ENCODE data around the gene UVSSA. TPM values are rescaled to one million over a fixed set of nuclear protein-coding genes. Genes with fewer than 3 reads are reported as not detected.

UVSSA gene
- total RNA-seq, 1 donor = 16.0 TPM

- H3K4me3 ChIP-seq (ENCODE audit: low read length) = no peak overlapping the region
- no peaks in the 10 kb centered on the region for H3K4me1 ChIP-seq (ENCODE audit: insufficient read depth, low read length)
- H3K9me3 ChIP-seq (ENCODE audit: low read depth, low read length) = no peaks in the 10 kb centered on the region
- H3K27me3 ChIP-seq (ENCODE audit: insufficient read depth, low read length) = peaks cover 49% of the 10 kb centered on the region
Observed at GRCh38 chr4:1405254-1405635, 58.2 kb downstream of the UVSSA start.

- Histone ChIP-seq H3K4me3 (ENCODE audit: low read length) (no peak overlapping the region), H3K27me3 (ENCODE audit: insufficient read depth, low read length) (peaks cover 51% of the 10 kb centered on the region), H3K4me1 (ENCODE audit: insufficient read depth, low read length) (no peaks in the 10 kb centered on the region), H3K9me3 (ENCODE audit: low read depth, low read length) (no peaks in the 10 kb centered on the region)
Observed at GRCh38 chr4:1405636-1406393, 58.8 kb downstream of the UVSSA start.

GRCh38 chr4:1406394-1406980 is 59.5 kb downstream of the UVSSA start, which contains the start of gene NKX1-1:
Gene NKX1-1 (minus strand): TSS chr4:1406442. CDS start chr4:1406442, 0 bp downstream.
- Histone ChIP-seq H3K9me3 (ENCODE audit: low read depth, low read length) (no peaks in the 10 kb centered on the region), H3K27me3 (ENCODE audit: insufficient read depth, low read length) (peaks cover 57% of the 10 kb centered on the region), H3K4me3 (ENCODE audit: low read length) (no peak within 1 kb of the TSS), H3K4me1 (ENCODE audit: insufficient read depth, low read length) (no peaks in the 10 kb centered on the region)

- H3K27me3 ChIP-seq (ENCODE audit: insufficient read depth, low read length) = peaks cover 51% of the 10 kb centered on the region
- H3K9me3 ChIP-seq (ENCODE audit: low read depth, low read length) = no peaks in the 10 kb centered on the region
- H3K4me1 ChIP-seq (ENCODE audit: insufficient read depth, low read length) = no peaks in the 10 kb centered on the region
- no peak overlapping the region for H3K4me3 ChIP-seq (ENCODE audit: low read length)
Observed at GRCh38 chr4:1406981-1407656, 60.1 kb downstream of the UVSSA start.

GRCh38 chr4:1407657-1408333 is 60.8 kb downstream of the UVSSA start:
- no peaks in the 10 kb centered on the region for H3K9me3 ChIP-seq (ENCODE audit: low read depth, low read length)
- H3K4me3 ChIP-seq (ENCODE audit: low read length) = no peak overlapping the region
- H3K4me1 ChIP-seq (ENCODE audit: insufficient read depth, low read length) = no peaks in the 10 kb centered on the region
- peaks cover 48% of the 10 kb centered on the region for H3K27me3 ChIP-seq (ENCODE audit: insufficient read depth, low read length)

GRCh38 chr4:1408418-1408817 is 61.4 kb downstream of the UVSSA start:
- Histone ChIP-seq H3K4me3 (ENCODE audit: low read length) (no peak overlapping the region), H3K9me3 (ENCODE audit: low read depth, low read length) (no peaks in the 10 kb centered on the region), H3K4me1 (ENCODE audit: insufficient read depth, low read length) (no peaks in the 10 kb centered on the region), H3K27me3 (ENCODE audit: insufficient read depth, low read length) (peaks cover 54% of the 10 kb centered on the region)

GRCh38 chr4:1409079-1409478 is 62.1 kb downstream of the UVSSA start:
- peaks cover 56% of the 10 kb centered on the region for H3K27me3 ChIP-seq (ENCODE audit: insufficient read depth, low read length)
- no peak overlapping the region for H3K4me3 ChIP-seq (ENCODE audit: low read length)
- no peaks in the 10 kb centered on the region for H3K9me3 ChIP-seq (ENCODE audit: low read depth, low read length)
- no peaks in the 10 kb centered on the region for H3K4me1 ChIP-seq (ENCODE audit: insufficient read depth, low read length)

- H3K4me3 ChIP-seq (ENCODE audit: low read length) = no peak overlapping the region
- H3K27me3 ChIP-seq (ENCODE audit: insufficient read depth, low read length) = peaks cover 49% of the 10 kb centered on the region
- no peaks in the 10 kb centered on the region for H3K4me1 ChIP-seq (ENCODE audit: insufficient read depth, low read length)
- no peaks in the 10 kb centered on the region for H3K9me3 ChIP-seq (ENCODE audit: low read depth, low read length)
Observed at GRCh38 chr4:1409491-1410425, 62.8 kb downstream of the UVSSA start.

- Histone ChIP-seq H3K27me3 (ENCODE audit: insufficient read depth, low read length) (peaks cover 49% of the 10 kb centered on the region), H3K9me3 (ENCODE audit: low read depth, low read length) (no peaks in the 10 kb centered on the region), H3K4me1 (ENCODE audit: insufficient read depth, low read length) (no peaks in the 10 kb centered on the region), H3K4me3 (ENCODE audit: low read length) (no peak overlapping the region)
Observed at GRCh38 chr4:1410491-1411325, 63.7 kb downstream of the UVSSA start.

GRCh38 chr4:1411436-1412375 is 64.7 kb downstream of the UVSSA start:
- no peaks in the 10 kb centered on the region for H3K9me3 ChIP-seq (ENCODE audit: low read depth, low read length)
- H3K4me1 ChIP-seq (ENCODE audit: insufficient read depth, low read length) = no peaks in the 10 kb centered on the region
- peaks cover 49% of the 10 kb centered on the region for H3K27me3 ChIP-seq (ENCODE audit: insufficient read depth, low read length)
- no peak overlapping the region for H3K4me3 ChIP-seq (ENCODE audit: low read length)

GRCh38 chr4:1412376-1413203 is 65.6 kb downstream of the UVSSA start:
- H3K4me1 ChIP-seq (ENCODE audit: insufficient read depth, low read length) = no peaks in the 10 kb centered on the region
- H3K4me3 ChIP-seq (ENCODE audit: low read length) = no peak overlapping the region
- no peaks in the 10 kb centered on the region for H3K9me3 ChIP-seq (ENCODE audit: low read depth, low read length)
- peaks cover 46% of the 10 kb centered on the region for H3K27me3 ChIP-seq (ENCODE audit: insufficient read depth, low read length)

GRCh38 chr4:1413204-1413663 is 66.2 kb downstream of the UVSSA start:
- H3K27me3 ChIP-seq (ENCODE audit: insufficient read depth, low read length) = peaks cover 44% of the 10 kb centered on the region
- no peaks in the 10 kb centered on the region for H3K9me3 ChIP-seq (ENCODE audit: low read depth, low read length)
- no peaks in the 10 kb centered on the region for H3K4me1 ChIP-seq (ENCODE audit: insufficient read depth, low read length)
- no peak overlapping the region for H3K4me3 ChIP-seq (ENCODE audit: low read length)
